ENCODE measurements around the gene CDX1.
"Not testable (repeated sequence)": the region's sequence is repeated elsewhere in the genome, so short reads cannot be mapped to it uniquely, and the experiment has no call there.

CDX1 gene

DNA sequence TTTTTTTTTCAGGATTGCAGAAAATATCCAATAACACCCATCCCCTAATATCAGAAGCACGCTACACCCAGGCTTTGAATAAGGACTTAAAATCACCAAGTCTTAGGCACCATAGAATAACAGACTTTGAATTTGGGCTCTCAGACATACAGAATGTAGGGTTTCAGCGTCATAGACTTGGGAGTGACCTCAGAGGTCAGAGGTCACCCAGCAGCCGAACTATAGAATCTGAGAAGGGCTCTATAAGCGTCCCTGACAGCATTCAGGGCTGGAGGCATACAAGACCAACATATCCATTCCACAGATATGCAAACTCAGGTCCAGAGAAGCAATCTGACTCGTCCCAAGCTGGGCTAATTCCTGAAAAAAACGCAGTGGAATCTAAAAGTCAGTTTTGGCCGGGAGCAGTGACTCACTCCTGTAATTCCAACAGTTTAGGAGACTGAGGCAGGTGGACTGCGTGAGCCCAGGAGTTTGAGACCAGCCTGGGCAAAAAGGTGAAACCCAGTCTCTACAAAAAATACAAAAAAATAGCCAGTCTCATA is 58.0 kb downstream of the CDX1 start:
- H3K36me3 ChIP-seq (ENCODE audit: control insufficient read depth in 4 of 4, insufficient read depth in 4 of 4, low read length in 3 of 4) = no peaks in the 10 kb centered on the region
- ChIA-PET POLR2A (no interaction called here), CTCF (interaction anchor here (1.0 to 1.4 kb wide), 3 partner anchors 11 to 94 kb away, joined by 3 read pairs; no protein-coding TSS in a partner anchor)
- H3K27me3 ChIP-seq (replicated peaks in 2 of 5; ENCODE audit: control insufficient read depth in 4 of 5, insufficient read depth in 5 of 5, low read length in 4 of 5) = no peaks in the 10 kb centered on the region
- WGBS (ENCODE audit: insufficient coverage) = 98% methylated on average over 6 of the region's 8 CpGs
- DNase-seq = no peak
- H3K4me3 ChIP-seq (ENCODE audit: control insufficient read depth in 1 of 7, extremely low read depth in 1 of 7, insufficient read depth in 4 of 7, low read depth in 2 of 7, low read length in 6 of 7) = no peak overlapping the region
- no peak overlapping the region for H3K27ac ChIP-seq (ENCODE audit: insufficient read depth in 1 of 2, low read depth in 1 of 2, low read length in 2 of 2, poor library complexity in 1 of 2, severe bottlenecking in 2 of 2)
- no peaks in the 10 kb centered on the region for H3K9me3 ChIP-seq (ENCODE audit: control extremely low read depth in 1 of 5, control insufficient read depth in 4 of 5, insufficient read depth in 2 of 5, low read depth in 1 of 5, low read length in 4 of 5)
- H3K4me1 ChIP-seq (ENCODE audit: control extremely low read depth in 1 of 4, control insufficient read depth in 4 of 4, insufficient read depth in 4 of 4, low read length in 3 of 4) = no peaks in the 10 kb centered on the region

- no peak for DNase-seq
- Histone ChIP-seq H3K9me3 (ENCODE audit: control extremely low read depth in 1 of 5, control insufficient read depth in 4 of 5, insufficient read depth in 2 of 5, low read depth in 1 of 5, low read length in 4 of 5) (no peaks in the 10 kb centered on the region), H3K27me3 (replicated peaks in 2 of 5; ENCODE audit: control insufficient read depth in 4 of 5, insufficient read depth in 5 of 5, low read length in 4 of 5) (no peaks in the 10 kb centered on the region), H3K27ac (ENCODE audit: insufficient read depth in 1 of 2, low read depth in 1 of 2, low read length in 2 of 2, poor library complexity in 1 of 2, severe bottlenecking in 2 of 2) (no peak overlapping the region), H3K36me3 (ENCODE audit: control insufficient read depth in 4 of 4, insufficient read depth in 4 of 4, low read length in 3 of 4) (no peaks in the 10 kb centered on the region), H3K4me3 (ENCODE audit: control insufficient read depth in 1 of 7, extremely low read depth in 1 of 7, insufficient read depth in 4 of 7, low read depth in 2 of 7, low read length in 6 of 7) (no peak overlapping the region), H3K4me1 (ENCODE audit: control extremely low read depth in 1 of 4, control insufficient read depth in 4 of 4, insufficient read depth in 4 of 4, low read length in 3 of 4) (no peaks in the 10 kb centered on the region)
- no CpG with 5 or more reads among the region's 5 CpGs for WGBS (ENCODE audit: insufficient coverage)
- POLR2A ChIA-PET = no interaction called here
- CTCF ChIA-PET = interaction anchor here (0.7 to 1.3 kb wide), 3 partner anchors 9 to 91 kb away, joined by 3 to 5 read pairs (median 4); no protein-coding TSS in a partner anchor
These were observed 60.5 kb downstream of the CDX1 start for GRCh38 chr5:150227036-150227435.

DNA sequence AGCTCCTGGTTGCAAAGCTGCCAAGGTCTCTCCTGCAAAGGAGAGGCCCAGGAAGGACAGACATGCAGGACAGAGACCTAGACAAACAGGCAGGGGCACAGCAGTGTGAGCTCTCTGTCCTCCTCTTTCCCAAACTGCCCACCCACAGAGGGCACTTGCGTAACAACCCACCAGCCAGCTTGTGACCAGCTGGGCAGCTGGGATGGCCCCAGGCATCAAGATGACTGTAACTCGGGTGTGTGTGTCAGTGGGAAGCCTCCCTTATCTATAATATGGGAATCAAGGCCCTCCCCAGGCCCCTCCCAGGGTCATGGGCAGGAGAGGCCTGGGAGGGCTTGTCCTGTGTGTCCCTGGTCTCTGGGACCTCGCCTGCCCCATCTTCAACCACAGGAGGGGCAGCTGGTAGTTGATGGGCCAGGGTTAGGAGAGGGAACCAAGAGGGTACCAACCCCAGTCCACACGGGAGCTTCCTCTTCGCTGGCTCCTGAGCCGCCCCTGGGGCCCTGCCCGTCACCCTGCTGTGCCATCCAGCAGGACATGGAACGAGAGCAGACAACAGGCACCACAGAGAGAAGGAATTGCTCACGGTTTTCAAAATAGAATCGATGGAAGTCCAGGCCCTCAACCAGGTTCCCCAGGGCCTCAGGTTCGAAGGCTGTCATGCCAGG is 61.2 kb downstream of the CDX1 start:
- Histone ChIP-seq H3K4me1 (ENCODE audit: control extremely low read depth in 1 of 4, control insufficient read depth in 4 of 4, insufficient read depth in 4 of 4, low read length in 3 of 4) (no peaks in the 10 kb centered on the region), H3K27ac (ENCODE audit: insufficient read depth in 1 of 2, low read depth in 1 of 2, low read length in 2 of 2, poor library complexity in 1 of 2, severe bottlenecking in 2 of 2) (no peak overlapping the region), H3K36me3 (ENCODE audit: control insufficient read depth in 4 of 4, insufficient read depth in 4 of 4, low read length in 3 of 4) (no peaks in the 10 kb centered on the region), H3K27me3 (replicated peaks in 2 of 5; ENCODE audit: control insufficient read depth in 4 of 5, insufficient read depth in 5 of 5, low read length in 4 of 5) (no peaks in the 10 kb centered on the region), H3K4me3 (ENCODE audit: control insufficient read depth in 1 of 7, extremely low read depth in 1 of 7, insufficient read depth in 4 of 7, low read depth in 2 of 7, low read length in 6 of 7) (no peak overlapping the region), H3K9me3 (ENCODE audit: control extremely low read depth in 1 of 5, control insufficient read depth in 4 of 5, insufficient read depth in 2 of 5, low read depth in 1 of 5, low read length in 4 of 5) (no peaks in the 10 kb centered on the region)
- ChIA-PET CTCF (interaction anchor here (0.7 to 1.3 kb wide), 3 partner anchors 9 to 92 kb away, joined by 3 to 5 read pairs (median 4); no protein-coding TSS in a partner anchor), POLR2A (no interaction called here)
- no peak for DNase-seq
- 98% methylated on average over 10 of the region's 11 CpGs for WGBS (ENCODE audit: insufficient coverage)

- H3K9me3 ChIP-seq (ENCODE audit: control extremely low read depth in 1 of 5, control insufficient read depth in 4 of 5, insufficient read depth in 2 of 5, low read depth in 1 of 5, low read length in 4 of 5) = no peaks in the 10 kb centered on the region
- CTCF ChIA-PET = interaction anchor here (0.6 to 1.5 kb wide), 5 partner anchors 10 to 25 kb away, joined by 3 to 4 read pairs (median 3); no protein-coding TSS in a partner anchor
- no peaks in the 10 kb centered on the region for H3K27me3 ChIP-seq (replicated peaks in 2 of 5; ENCODE audit: control insufficient read depth in 4 of 5, insufficient read depth in 5 of 5, low read length in 4 of 5)
- H3K36me3 ChIP-seq (ENCODE audit: control insufficient read depth in 4 of 4, insufficient read depth in 4 of 4, low read length in 3 of 4) = no peaks in the 10 kb centered on the region
- WGBS (ENCODE audit: insufficient coverage) = 94% methylated on average over 3 of the region's 3 CpGs
- DNase-seq = no peak
- H3K4me1 ChIP-seq (ENCODE audit: control extremely low read depth in 1 of 4, control insufficient read depth in 4 of 4, insufficient read depth in 4 of 4, low read length in 3 of 4) = no peaks in the 10 kb centered on the region
- no peak overlapping the region for H3K27ac ChIP-seq (ENCODE audit: insufficient read depth in 1 of 2, low read depth in 1 of 2, low read length in 2 of 2, poor library complexity in 1 of 2, severe bottlenecking in 2 of 2)
- POLR2A ChIA-PET = interaction anchor here (0.5 kb wide), 1 partner anchor 263 kb away, joined by 4 read pairs; no protein-coding TSS in a partner anchor
- no peak overlapping the region for H3K4me3 ChIP-seq (ENCODE audit: control insufficient read depth in 1 of 7, extremely low read depth in 1 of 7, insufficient read depth in 4 of 7, low read depth in 2 of 7, low read length in 6 of 7)
These were observed 63.0 kb downstream of the CDX1 start for GRCh38 chr5:150229571-150229970.

GRCh38 chr5:150230842-150231241 is 64.3 kb downstream of the CDX1 start:
- Histone ChIP-seq H3K27me3 (replicated peaks in 2 of 5; ENCODE audit: control insufficient read depth in 4 of 5, insufficient read depth in 5 of 5, low read length in 4 of 5) (no peaks in the 10 kb centered on the region), H3K36me3 (ENCODE audit: control insufficient read depth in 4 of 4, insufficient read depth in 4 of 4, low read length in 3 of 4) (no peaks in the 10 kb centered on the region), H3K9me3 (ENCODE audit: control extremely low read depth in 1 of 5, control insufficient read depth in 4 of 5, insufficient read depth in 2 of 5, low read depth in 1 of 5, low read length in 4 of 5) (no peaks in the 10 kb centered on the region), H3K27ac (ENCODE audit: insufficient read depth in 1 of 2, low read depth in 1 of 2, low read length in 2 of 2, poor library complexity in 1 of 2, severe bottlenecking in 2 of 2) (no peak overlapping the region), H3K4me1 (ENCODE audit: control extremely low read depth in 1 of 4, control insufficient read depth in 4 of 4, insufficient read depth in 4 of 4, low read length in 3 of 4) (no peaks in the 10 kb centered on the region), H3K4me3 (ENCODE audit: control insufficient read depth in 1 of 7, extremely low read depth in 1 of 7, insufficient read depth in 4 of 7, low read depth in 2 of 7, low read length in 6 of 7) (no peak overlapping the region)
- CTCF ChIA-PET = interaction anchor here (1.5 kb wide), 1 partner anchor 11 kb away, joined by 4 read pairs; no protein-coding TSS in a partner anchor
- no peak for DNase-seq
- 100% methylated on average over 6 of the region's 7 CpGs for WGBS (ENCODE audit: insufficient coverage)
- POLR2A ChIA-PET = no interaction called here

DNA sequence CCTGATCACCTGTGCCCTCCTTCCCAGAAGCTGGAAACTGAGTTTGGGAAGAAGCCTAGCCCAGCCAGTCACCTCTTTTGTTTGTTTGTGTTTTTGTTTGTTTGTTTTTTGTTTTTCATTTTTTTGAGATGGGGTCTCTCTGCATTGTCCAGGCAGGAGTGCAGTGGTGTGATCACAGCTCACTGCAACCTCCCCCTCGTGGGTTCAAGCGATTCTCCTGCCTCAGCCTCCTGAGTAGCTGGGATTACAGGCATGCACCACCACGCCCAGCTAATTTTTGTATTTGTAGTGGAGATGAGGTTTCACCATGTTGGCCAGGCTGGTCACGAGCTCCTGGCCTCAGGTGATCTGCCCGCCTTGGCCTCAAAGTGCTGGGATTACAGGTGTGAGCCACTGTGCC is 67.1 kb downstream of the CDX1 start:
- H3K9me3 ChIP-seq (ENCODE audit: control extremely low read depth in 1 of 5, control insufficient read depth in 4 of 5, insufficient read depth in 2 of 5, low read depth in 1 of 5, low read length in 4 of 5); H3K4me3 ChIP-seq (ENCODE audit: control insufficient read depth in 1 of 7, extremely low read depth in 1 of 7, insufficient read depth in 4 of 7, low read depth in 2 of 7, low read length in 6 of 7); H3K27ac ChIP-seq (ENCODE audit: insufficient read depth in 1 of 2, low read depth in 1 of 2, low read length in 2 of 2, poor library complexity in 1 of 2, severe bottlenecking in 2 of 2); H3K36me3 ChIP-seq (ENCODE audit: control insufficient read depth in 4 of 4, insufficient read depth in 4 of 4, low read length in 3 of 4); DNase-seq; H3K27me3 ChIP-seq (replicated peaks in 2 of 5; ENCODE audit: control insufficient read depth in 4 of 5, insufficient read depth in 5 of 5, low read length in 4 of 5); H3K4me1 ChIP-seq (ENCODE audit: control extremely low read depth in 1 of 4, control insufficient read depth in 4 of 4, insufficient read depth in 4 of 4, low read length in 3 of 4): not testable (repeated sequence)
- ChIA-PET CTCF (interaction anchor here (1.2 to 2.3 kb wide), 4 partner anchors 10 to 29 kb away, joined by 3 to 8 read pairs (median 4); no protein-coding TSS in a partner anchor), POLR2A (interaction anchor here (0.5 kb wide), 1 partner anchor 9 kb away, joined by 4 read pairs; no protein-coding TSS in a partner anchor)
- WGBS (ENCODE audit: insufficient coverage) = 90% methylated on average over 5 of the region's 5 CpGs

Measured in common myeloid progenitor, CD34-positive (primary cell).